NT2/D1 (cell line): ENCODE results near the gene RPS6KC1.

Experiments
- SUZ12 ChIP-seq: IDR thresholded peaks from 2 replicates; pipeline ENCODE4 v1.6.1; 2011; ENCODE audit not compliant: insufficient read length, insufficient read depth; ENCODE audit errors: extremely low read depth
- YY1 ChIP-seq: IDR thresholded peaks from 2 replicates; pipeline ENCODE4 v1.6.1; 2011; ENCODE audit not compliant: insufficient read length, insufficient read depth
- ZNF274 ChIP-seq: IDR thresholded peaks from 2 replicates; pipeline ENCODE4 v1.6.1; 2011; ENCODE audit warnings: mild to moderate bottlenecking, low read depth, low read length

DNA sequence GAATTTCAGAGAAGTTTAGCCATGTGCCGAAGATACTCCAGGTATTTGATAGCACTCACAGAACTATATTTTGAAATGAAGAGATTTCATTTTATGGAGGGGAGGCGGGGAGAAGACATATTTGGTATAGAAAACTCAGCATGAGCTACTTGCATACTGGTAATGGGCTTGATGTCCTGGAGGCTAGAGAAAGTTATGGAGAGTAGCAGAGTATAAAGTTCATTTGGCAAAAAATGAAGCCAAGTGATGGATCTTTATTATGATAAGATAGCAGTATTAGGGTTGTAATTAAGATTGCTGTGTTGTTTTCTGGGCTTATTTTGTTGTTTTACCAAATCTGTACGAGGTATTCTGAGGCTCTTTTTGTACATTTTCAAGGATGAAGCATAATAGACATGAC lies 72.0 kb downstream of the RPS6KC1 start:
- TF ChIP-seq YY1 (no peak), ZNF274 (no peak), SUZ12 (no peak)
